Measurements from ENCODE around the gene LAMTOR4.
"Not testable (repeated sequence)": the region's sequence is repeated elsewhere in the genome, so short reads cannot be mapped to it uniquely, and the experiment has no call there.

LAMTOR4 gene

DNA sequence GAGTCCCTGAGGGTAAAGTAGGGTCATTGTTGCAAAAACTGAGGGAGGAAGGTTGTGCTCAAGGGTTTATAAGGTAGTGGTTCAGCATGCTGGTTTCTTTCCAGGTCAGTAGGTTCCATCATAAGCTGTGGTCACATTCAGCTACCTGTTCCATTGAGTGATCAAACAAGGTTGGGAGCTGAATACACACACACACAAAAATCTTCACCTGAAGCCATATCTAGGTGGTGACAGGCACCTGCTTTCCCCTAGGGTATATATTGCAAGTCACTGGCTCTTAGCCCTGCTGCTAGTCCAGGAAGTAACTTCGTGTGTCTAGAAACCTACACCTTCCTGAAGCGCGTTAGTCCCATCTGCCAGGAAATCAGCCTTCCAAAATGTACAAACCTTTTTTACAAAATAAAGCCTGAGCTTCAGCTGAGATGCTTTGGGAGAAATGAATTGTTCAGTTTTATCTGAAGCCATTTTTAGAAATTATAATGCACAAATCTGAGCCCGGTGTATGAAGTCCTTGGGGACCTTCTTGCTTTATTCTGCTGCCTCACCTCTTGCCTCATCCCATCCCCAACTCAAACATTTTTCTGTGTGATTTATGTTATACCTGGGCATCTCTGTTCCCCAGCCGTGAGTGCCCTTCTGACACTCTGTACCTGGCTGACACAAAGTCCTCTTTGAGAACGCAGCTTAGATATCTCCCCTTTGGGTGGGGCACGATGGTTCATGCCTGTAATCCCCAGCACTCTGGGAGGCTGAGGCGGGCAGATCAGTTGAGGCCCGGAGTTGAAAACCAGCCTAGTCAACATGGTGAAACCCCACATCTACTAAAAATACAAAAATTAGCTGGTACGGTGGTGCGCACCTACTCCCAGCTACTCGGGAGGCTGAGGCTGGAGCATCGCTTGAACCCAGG is 10.6 kb upstream of the LAMTOR4 start:
- in situ Hi-C loops (cut with MboI; ENCODE audit: low pct_unique_long_range_greater_than_20kb, low sequenced_read_pairs, unreplicated experiment) = loop anchor here (10.0 kb wide), 1 partner anchor 207 kb away; no protein-coding TSS in a partner anchor
- TF ChIP-seq, protein P1, sequence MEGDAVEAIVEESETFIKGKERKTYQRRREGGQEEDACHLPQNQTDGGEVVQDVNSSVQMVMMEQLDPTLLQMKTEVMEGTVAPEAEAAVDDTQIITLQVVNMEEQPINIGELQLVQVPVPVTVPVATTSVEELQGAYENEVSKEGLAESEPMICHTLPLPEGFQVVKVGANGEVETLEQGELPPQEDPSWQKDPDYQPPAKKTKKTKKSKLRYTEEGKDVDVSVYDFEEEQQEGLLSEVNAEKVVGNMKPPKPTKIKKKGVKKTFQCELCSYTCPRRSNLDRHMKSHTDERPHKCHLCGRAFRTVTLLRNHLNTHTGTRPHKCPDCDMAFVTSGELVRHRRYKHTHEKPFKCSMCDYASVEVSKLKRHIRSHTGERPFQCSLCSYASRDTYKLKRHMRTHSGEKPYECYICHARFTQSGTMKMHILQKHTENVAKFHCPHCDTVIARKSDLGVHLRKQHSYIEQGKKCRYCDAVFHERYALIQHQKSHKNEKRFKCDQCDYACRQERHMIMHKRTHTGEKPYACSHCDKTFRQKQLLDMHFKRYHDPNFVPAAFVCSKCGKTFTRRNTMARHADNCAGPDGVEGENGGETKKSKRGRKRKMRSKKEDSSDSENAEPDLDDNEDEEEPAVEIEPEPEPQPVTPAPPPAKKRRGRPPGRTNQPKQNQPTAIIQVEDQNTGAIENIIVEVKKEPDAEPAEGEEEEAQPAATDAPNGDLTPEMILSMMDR (IDR thresholded peaks at IDR 0.05; ENCODE audit: extremely low read depth, insufficient read depth, missing control alignments) = no peak
- DNase-seq (ENCODE audit: low spot score) = no peak

DNA sequence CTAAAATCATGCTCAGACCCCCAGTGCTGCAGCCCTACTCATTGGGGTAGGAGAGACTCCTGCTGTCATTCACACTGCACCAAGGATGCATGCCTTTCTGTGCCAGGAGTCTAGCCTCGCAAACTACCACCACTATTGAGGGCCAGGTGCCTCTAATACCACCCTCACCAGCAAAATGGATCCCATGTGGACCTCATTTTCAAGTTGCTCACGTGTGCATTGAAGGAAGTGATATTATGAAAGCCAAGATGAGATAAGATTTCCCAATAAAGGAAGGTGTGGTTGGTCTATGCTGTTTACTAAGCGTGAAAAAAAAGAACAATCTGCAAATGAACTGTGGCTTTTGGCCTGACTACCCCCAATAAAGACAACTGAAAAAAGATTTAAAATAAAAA is 7.2 kb upstream of the LAMTOR4 start:
- in situ Hi-C loops (cut with MboI; ENCODE audit: low pct_unique_long_range_greater_than_20kb, low sequenced_read_pairs, unreplicated experiment) = no loop called here
- TF ChIP-seq, protein P1 (IDR thresholded peaks at IDR 0.05; ENCODE audit: extremely low read depth, insufficient read depth, missing control alignments) = no peak
- DNase-seq (ENCODE audit: low spot score) = no peak

DNA sequence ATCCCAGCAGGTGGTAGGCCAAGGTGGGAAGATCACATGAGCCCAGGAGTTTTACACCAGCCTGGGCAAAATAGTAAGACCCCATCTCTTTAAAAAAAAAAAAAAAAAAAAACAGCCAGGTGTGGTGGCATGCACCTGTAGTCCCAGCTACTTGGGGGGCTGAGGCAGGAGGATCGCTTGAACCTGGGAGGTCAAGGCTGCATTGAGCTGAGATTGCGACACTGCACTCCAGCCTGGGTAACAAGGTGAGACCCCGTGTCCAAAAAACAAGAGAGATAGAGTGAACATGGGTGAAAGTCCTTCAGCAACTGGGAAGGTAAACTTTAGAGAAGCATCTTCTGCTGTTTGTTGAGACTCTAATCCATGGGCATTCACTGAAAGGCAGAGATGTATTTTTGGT is 6.3 kb upstream of the LAMTOR4 start:
- TF ChIP-seq, protein P1 (IDR thresholded peaks at IDR 0.05; ENCODE audit: extremely low read depth, insufficient read depth, missing control alignments) = no peak
- DNase-seq (ENCODE audit: low spot score) = no peak
- in situ Hi-C loops (cut with MboI; ENCODE audit: low pct_unique_long_range_greater_than_20kb, low sequenced_read_pairs, unreplicated experiment) = no loop called here

DNA sequence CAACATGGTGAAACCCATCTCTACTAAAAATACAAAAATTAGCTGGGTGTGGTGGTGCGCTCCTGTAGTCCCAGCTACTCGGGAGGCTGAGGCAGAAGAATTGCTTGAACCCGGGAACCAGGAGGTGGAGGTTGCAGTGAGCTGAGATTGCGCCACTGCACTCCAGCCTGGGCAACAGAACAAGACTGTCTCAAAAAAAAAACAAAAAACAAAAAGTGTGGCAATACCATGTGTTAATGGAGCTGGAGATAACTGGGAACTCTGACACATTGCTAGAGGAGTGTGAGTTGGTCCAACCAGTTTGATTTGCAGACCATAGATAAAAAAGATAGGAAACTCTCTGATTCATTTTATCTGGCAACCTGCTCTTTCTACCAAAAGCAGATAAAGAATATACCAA is 2.4 kb upstream of the LAMTOR4 start:
- in situ Hi-C loops (cut with MboI; ENCODE audit: low pct_unique_long_range_greater_than_20kb, low sequenced_read_pairs, unreplicated experiment); DNase-seq (ENCODE audit: low spot score): not testable (repeated sequence)

DNA sequence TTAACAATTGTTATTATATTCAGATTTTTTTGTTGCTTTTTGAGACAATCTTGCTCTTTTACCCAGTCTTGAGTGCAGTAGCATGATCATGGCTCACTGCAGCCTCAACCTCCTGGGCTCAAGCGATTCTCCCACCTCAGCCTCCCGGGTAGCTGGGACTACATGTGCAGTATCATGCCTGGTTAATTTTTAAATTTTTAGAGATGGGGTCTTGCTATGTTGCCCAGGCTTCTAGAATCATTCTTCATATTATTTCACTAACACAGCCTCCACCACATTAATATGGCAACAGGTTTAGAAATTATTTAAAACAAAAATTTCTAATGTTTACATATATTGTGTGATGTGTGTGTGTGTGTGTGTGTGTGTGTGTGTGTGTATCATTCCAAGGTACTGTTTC is 1.4 kb upstream of the LAMTOR4 start:
- DNase-seq (ENCODE audit: low spot score) = no peak
- in situ Hi-C loops (cut with MboI; ENCODE audit: low pct_unique_long_range_greater_than_20kb, low sequenced_read_pairs, unreplicated experiment) = no loop called here
- TF ChIP-seq, protein P1 (IDR thresholded peaks at IDR 0.05; ENCODE audit: extremely low read depth, insufficient read depth, missing control alignments) = no peak

DNA sequence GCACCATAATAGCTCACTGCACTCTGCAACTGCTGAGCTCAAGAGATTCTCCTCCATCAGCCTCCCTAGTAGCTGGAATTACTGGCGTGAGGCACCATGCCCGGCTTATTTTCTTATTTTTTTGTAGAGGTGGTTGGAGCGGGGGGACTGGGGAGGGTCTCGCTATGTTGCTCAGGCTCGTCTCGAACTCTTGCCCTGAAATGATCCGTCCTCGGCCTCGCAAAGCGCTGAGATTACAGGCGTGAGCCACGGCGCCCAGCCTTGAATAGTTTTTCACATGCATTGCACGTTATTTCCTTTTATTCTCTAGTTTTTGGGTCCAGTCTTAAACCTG is 526 bp upstream of the LAMTOR4 start:
- no peak for DNase-seq (ENCODE audit: low spot score)
- in situ Hi-C loops (cut with MboI; ENCODE audit: low pct_unique_long_range_greater_than_20kb, low sequenced_read_pairs, unreplicated experiment) = no loop called here
- TF ChIP-seq, protein P1 (IDR thresholded peaks at IDR 0.05; ENCODE audit: extremely low read depth, insufficient read depth, missing control alignments) = no peak

DNA sequence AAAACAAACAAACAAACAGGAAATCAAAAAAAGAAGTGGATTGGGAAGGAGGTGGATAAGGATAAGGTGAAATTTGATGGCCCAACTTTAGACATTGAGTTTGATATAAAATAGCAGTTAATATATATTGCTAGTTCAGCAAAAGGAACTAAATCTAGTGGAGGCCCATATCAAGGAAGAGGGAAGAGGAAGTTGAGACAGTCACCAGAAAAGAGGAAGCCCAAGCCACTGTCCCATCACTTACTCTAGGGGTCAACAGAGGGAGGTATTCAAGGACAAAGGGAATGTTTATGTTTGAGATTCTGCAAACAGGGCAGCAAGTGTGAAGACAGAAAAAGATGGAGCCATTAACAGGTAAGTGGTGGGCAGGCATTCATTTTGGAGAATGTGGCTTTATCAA is 3.7 kb downstream of the LAMTOR4 start:
- TF ChIP-seq, protein P1 (IDR thresholded peaks at IDR 0.05; ENCODE audit: extremely low read depth, insufficient read depth, missing control alignments) = no peak
- in situ Hi-C loops (cut with MboI; ENCODE audit: low pct_unique_long_range_greater_than_20kb, low sequenced_read_pairs, unreplicated experiment) = no loop called here
- no peak for DNase-seq (ENCODE audit: low spot score)
